ENCODE measurements around the gene HAPLN3. TPM values are rescaled to one million over a fixed set of nuclear protein-coding genes. Genes with fewer than 3 reads are reported as not detected.
"Not testable (repeated sequence)": the region's sequence is repeated elsewhere in the genome, so short reads cannot be mapped to it uniquely, and the experiment has no call there.

HAPLN3 gene
- polyA plus RNA-seq (2013, experiment 1 of 2; ENCODE audit: insufficient read length): 45.7 TPM
- polyA plus RNA-seq (2013, experiment 2 of 2; ENCODE audit: insufficient read length): 41.1 TPM

GRCh38 chr15:88894819-88895767 is at the start of gene HAPLN3:
Gene HAPLN3 (minus strand): TSS chr15:88895544. CDS start chr15:88887298, 8,246 bp downstream.
- DNase-seq: peak; percentile 52

DNA sequence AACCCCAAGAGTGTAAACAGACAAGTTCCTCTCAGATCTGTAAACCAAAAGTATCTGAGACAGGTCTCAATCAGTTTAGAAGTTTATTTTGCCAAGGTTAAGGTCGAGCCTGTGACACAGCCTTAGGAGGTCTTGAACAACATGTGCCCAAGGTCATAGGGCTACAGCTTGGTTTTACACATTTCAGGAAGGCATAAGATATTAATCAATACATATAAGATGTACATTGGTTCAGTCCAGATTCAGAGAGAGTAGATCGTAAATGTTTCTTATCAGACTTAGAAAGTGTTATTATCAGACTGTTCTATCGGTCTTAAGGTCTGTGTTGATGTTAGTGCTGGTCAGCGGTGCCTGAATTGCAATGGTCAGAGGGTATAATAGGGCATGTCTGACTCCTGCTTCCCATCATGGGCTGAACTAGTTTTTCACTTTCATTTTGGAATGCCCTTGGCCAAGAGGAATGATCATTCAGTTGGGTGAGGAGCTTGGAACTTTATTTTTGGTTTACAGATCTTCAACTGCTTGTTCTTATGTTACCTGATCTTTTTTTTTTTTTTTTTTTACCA is 44.8 kb upstream of the HAPLN3 start:
- DNase-seq: no peak

DNA sequence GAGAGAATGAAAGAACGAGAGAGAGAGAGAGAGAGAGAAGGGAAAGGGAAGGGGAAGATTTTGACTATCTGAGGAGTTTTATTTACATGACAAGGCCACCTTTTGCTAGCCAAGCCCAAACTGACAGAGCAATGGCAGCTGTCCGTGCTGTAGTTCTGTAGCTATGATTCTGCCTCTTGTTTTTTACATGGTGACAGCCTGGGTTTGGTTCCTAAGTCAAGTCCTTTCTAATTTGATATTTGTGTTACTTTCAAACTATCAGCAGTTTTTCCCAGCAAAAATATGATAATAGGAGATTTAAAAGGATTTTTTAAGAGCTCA is 44.1 kb upstream of the HAPLN3 start:
- no peak for DNase-seq

GRCh38 chr15:88938802-88939485 is 43.6 kb upstream of the HAPLN3 start:
- DNase-seq: no peak

DNA sequence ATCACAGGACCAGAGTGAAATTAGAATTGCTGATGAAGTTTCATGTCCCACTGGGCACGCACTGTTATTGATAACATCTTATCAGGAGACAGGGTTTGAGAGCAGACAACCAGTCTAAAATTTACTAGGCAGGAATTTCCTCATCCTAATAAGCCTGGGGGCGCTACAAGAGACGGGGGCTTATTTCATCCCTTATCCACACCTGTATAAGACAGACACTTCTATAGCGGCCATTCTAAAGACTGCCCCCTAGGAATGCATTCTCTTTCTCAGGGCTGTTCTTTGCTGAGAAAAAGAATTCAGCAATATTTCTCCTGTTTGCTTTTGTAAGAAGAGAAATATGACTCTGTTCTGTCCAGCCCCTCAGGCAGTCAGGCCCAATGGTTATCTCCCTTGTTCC is 39.1 kb upstream of the HAPLN3 start:
- not testable (repeated sequence) for DNase-seq

- no peak for DNase-seq
Measured at GRCh38 chr15:88932875-88933330, 37.6 kb upstream of the HAPLN3 start.

DNA sequence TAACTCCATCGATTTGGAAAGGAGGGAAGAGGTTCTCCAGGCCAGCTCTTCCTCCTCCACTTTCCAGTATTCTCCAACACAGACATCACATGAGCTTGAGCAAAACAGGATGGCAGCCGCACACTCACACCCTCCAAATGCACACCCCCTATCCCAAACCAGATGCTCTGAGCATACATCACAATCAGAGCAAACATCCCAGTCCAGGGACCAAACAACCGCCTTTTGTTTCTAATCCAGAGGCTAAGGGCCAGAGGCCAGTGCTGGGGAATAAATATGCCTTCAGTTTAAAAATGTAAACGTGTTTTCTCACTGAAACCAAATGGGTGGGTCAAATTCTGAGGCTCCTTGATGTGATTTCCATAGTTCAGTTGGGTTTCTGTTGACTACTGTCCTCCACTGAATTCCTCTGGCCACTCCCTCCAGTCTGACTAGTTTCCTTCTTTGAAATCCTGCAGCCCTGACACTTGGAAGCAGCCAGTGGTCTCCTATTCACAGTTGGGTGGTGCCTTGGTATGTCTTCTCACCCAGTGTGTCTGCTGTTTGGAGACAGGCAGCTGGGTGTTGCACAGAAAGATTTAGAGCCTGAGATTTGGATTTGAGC is 37.0 kb upstream of the HAPLN3 start:
- no peak for DNase-seq

GRCh38 chr15:88930579-88930978 is 35.2 kb upstream of the HAPLN3 start:
- DNase-seq: no peak

DNA sequence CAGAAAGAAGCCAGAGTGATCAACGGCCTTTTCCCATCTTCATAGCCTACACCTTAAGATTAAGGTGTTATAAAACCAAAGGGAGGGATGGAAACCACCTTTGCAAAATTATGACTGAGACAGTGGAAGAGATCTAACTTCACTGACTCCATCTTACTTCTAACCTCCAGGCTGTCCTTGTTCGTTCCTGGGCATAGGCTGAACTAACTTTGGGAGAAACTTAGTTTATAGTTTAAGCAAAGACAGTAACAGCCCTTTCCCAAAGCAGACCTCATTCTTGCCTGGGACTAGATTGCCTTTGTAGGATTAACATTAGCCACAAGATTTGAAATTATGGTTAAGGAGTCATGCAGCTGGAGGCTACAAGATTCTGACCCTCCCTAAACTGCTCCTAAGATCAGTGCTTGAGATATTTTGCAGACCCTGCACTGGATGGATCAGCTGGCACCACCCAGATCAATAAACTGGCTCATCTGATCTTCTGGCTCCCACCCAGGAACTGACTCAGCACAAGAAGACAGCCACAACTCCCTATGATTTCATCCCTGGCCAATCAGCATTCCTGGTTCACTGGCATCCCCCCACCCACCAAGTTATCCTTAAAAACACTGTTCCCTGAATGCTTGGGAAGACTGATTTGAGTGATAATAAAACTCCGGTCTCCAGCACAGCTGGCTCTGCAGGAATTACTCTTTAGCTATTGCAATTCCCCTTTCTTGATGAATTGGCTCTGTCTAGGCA is 34.2 kb upstream of the HAPLN3 start:
- peak; percentile 49 for DNase-seq

- DNase-seq: not testable (repeated sequence)
Measured at GRCh38 chr15:88928192-88928591, 32.8 kb upstream of the HAPLN3 start.

DNA sequence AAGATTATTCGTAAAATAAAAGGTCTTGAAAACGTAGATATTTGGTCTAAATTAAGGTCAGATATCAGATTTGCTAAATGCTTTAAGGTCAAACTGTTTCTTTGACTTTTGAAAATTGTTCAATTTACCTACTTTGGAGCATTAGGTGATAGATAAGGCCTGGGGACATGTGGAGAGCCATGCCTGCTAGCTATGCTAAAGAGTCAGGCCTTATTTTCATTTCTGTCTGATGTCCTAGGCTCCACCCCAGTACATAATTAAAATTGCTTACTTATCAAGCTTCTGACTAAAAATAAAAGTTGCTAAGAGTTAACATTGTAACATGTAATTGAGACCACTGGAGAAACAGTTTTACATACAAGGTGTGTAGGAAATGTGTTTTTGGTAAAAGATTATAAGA is 30.3 kb upstream of the HAPLN3 start:
- DNase-seq: not testable (repeated sequence)

- DNase-seq: peak; percentile 83
Measured at GRCh38 chr15:88920892-88921435, 25.6 kb upstream of the HAPLN3 start.

- peak; percentile 78 for DNase-seq
Measured at GRCh38 chr15:88920186-88920891, 25.0 kb upstream of the HAPLN3 start.

- peak; percentile 98 for DNase-seq
Measured at GRCh38 chr15:88918738-88919137, 23.4 kb upstream of the HAPLN3 start.

- no peak for DNase-seq
Measured at GRCh38 chr15:88917760-88918159, 22.4 kb upstream of the HAPLN3 start.

DNA sequence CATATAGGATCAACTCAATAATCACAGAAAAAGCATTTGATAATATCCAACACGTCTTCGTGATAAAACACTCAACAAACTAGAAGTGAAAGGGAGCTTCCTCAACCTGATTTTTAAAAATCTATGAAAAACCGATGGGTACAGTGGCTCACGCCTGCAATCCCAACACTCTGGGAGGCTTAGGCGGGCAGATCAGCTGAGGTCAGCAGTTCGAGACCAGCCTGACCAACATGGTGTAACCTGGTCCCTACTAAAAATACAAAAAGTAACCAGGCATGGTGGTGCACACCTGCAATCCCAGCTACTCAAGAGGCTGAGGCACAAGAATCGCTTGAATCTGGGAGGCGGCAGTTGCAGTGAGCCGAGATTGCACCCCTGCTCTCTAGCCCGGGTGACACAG is 20.0 kb upstream of the HAPLN3 start:
- DNase-seq: no peak

GRCh38 chr15:88913850-88914169 is 18.5 kb upstream of the HAPLN3 start:
- DNase-seq: no peak

DNA sequence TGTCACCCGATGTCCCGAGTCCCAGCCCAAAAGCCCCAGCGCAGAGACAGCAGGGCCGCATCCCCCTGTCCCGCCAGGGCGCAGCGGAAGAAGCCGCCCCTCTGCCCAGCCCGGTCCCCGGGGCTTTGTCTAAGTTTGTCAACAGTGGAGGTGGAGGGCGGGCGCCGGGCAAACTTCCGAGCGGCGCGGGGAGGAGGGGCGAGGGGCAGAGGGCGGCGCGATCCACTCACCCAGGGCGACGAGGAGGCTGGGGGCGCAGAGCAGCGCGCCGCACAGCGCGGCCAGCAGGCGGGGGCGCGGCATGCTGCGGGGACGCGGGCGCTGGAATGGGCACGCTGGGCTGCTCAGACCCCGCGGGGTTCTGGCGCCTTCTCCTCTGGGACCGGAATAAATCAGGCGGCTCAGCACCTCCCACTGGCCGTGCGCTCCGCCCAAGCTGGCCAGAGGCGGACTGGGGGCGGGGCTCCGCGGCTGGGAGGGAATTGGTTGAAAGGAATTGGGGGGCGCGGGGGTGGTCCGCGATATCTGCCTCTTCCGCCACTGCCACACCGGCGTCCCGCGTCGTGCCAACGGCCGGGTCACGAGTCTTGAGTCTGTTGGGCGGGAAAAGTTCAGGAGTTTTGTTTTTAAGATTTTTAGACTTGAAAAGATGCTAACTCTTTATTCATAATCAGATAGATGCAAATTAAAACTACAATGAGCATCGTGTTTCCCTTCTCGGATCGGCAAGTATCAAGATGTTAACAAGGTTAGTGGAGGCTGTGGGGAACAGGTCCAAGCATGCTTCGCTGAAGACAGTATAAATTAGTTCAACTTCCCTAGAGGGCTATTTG is 17.9 kb upstream of the HAPLN3 start, which contains the start of gene MFGE8:
MFGE8 (minus strand) TSS at position 363 of the 833 bp plus-strand sequence; CDS start at position 303, 60 bp downstream.
- peak; percentile 73 for DNase-seq

DNA sequence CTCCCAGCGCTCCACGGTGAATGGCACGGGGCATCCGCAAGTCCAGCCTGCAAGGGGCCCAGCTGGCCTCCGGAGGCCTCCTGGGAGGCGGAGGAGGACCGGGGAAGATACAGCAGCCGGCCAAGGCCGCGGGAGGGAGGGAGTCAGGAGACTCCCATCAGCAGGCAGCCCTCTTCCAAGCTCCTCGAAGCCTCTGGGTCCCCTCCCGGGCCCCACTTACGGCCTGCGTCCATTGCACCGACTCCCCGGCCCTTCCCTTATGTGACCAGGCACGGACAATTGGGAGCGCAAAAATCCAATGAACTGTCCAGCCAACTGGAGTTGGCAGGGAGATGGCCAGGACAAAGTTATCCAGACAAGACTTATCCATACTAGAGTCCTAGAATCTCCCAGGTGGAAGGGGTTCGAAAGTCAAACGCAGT is 17.2 kb upstream of the HAPLN3 start:
- DNase-seq: no peak

GRCh38 chr15:88911766-88912118 is 16.4 kb upstream of the HAPLN3 start:
- DNase-seq: no peak

Measured in fibroblast of skin of scalp (primary cell).